PFSK-1 (cell line): Measurements from ENCODE around the gene ADTRP.

Experiments
- FOXP2 ChIP-seq: optimal IDR thresholded peaks from 2 replicates; pipeline ENCODE3; 2011; ENCODE audit warnings: borderline replicate concordance, control low read depth, inconsistent platforms; ENCODE audit not compliant: insufficient read depth; ENCODE audit errors: extremely low read length, extremely low read depth
- POLR2AphosphoS5 ChIP-seq: IDR thresholded peaks from 2 replicates; pipeline ENCODE4 v1.6.1; 2012; ENCODE audit warnings: low read depth, mild to moderate bottlenecking, control low read depth, low read length, moderate library complexity
- REST ChIP-seq, 2 experiments: IDR thresholded peaks; 2 replicates each; pipeline versions ENCODE4 v1.6.1 to v1.8.0; 2011 to 2012; ENCODE audit warnings: low read depth in 2 of 2, low read length in 2 of 2, control low read depth in 1 of 2, inconsistent platforms in 1 of 2, mild to moderate bottlenecking in 1 of 2, moderate library complexity in 1 of 2; ENCODE audit not compliant: insufficient read depth in 1 of 2
- SIN3A ChIP-seq: IDR thresholded peaks from 2 replicates; pipeline ENCODE4 v1.6.1; 2012; ENCODE audit warnings: mild to moderate bottlenecking, low read length, moderate library complexity, borderline replicate concordance; ENCODE audit not compliant: insufficient read depth
- TAF1 ChIP-seq: IDR thresholded peaks from 2 replicates; pipeline ENCODE4 v1.6.1; 2012; ENCODE audit warnings: low read length, control low read depth, borderline replicate concordance; ENCODE audit not compliant: insufficient read depth

The ADTRP gene

GRCh38 chr6:11798538-11798937 is 19.9 kb upstream of the ADTRP start:
- TF ChIP-seq TAF1, result no peak
- TF ChIP-seq FOXP2, result no peak
- TF ChIP-seq POLR2AphosphoS5, result no peak
- TF ChIP-seq SIN3A, result no peak

- TF ChIP-seq FOXP2 (no peak), SIN3A (no peak), REST (IDR thresholded peaks at IDR 0.05; ENCODE audit: insufficient read depth in 1 of 2, low read depth in 2 of 2, low read length in 2 of 2) (no peak), POLR2AphosphoS5 (no peak), TAF1 (no peak)
Measured at GRCh38 chr6:11798096-11798495, 19.5 kb upstream of the ADTRP start.

- TF ChIP-seq REST (IDR thresholded peaks at IDR 0.05; ENCODE audit: insufficient read depth in 1 of 2, low read depth in 2 of 2, low read length in 2 of 2), result no peak
- no peak for TF ChIP-seq FOXP2
- no peak for TF ChIP-seq SIN3A
- TF ChIP-seq TAF1, result no peak
- TF ChIP-seq POLR2AphosphoS5, result no peak
Measured at GRCh38 chr6:11796829-11797228, 18.2 kb upstream of the ADTRP start.

GRCh38 chr6:11795403-11795802 is 16.8 kb upstream of the ADTRP start:
- TF ChIP-seq POLR2AphosphoS5, result no peak
- no peak for TF ChIP-seq SIN3A
- TF ChIP-seq REST (IDR thresholded peaks at IDR 0.05; ENCODE audit: insufficient read depth in 1 of 2, low read depth in 2 of 2, low read length in 2 of 2), result no peak
- TF ChIP-seq FOXP2, result no peak
- TF ChIP-seq TAF1, result no peak

- TF ChIP-seq POLR2AphosphoS5, result no peak
- no peak for TF ChIP-seq REST (IDR thresholded peaks at IDR 0.05; ENCODE audit: insufficient read depth in 1 of 2, low read depth in 2 of 2, low read length in 2 of 2)
- TF ChIP-seq FOXP2, result no peak
- no peak for TF ChIP-seq SIN3A
- TF ChIP-seq TAF1, result no peak
Measured at GRCh38 chr6:11793277-11793676, 14.7 kb upstream of the ADTRP start.
